Activated CD8-positive, alpha-beta memory T cell treated with anti-CD3 and anti-CD28 coated beads, Interleukin-2, amount 50 U/mL, for 1 hour (primary cell): Measurements from ENCODE around the gene RBPJ.
"Not testable (repeated sequence)": the region's sequence is repeated elsewhere in the genome, so short reads cannot be mapped to it uniquely, and the experiment has no call there.

Source experiments
- DNase-seq: peaks from one replicate; pipeline ENCODE4 v3.0.0-alpha.2; 2020; ENCODE audit errors: extremely low read depth

The RBPJ gene

DNA sequence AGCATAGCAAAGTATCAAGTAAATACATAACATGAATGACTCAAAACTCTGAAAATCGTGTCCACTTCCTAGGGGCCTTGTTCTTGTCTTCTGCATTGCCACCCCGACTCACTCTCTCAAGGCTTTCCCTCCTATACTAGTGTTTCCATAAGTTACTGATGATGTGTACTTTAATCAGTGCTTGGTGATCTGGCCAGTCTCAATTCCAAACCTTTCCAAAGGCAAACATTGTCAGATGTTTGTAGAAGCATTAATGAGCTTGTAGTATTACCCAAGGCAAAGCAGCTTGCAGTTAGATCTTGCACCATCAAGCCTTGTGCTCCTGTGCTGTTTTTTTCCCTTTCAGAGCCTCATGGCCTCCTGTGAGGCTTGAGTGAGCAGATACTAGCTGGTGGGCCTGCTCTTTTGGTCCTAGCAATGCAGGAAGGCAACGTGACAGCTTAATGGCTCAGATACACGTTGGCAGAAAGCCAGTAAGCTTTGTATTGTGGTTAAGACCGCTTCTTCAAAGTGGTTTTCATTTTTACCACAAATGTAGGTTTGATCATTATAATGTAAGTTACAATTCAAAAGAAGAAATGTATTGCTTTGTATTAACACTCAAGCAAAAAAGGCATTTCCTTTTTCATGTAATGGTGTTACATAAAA lies 51.8 kb downstream of the RBPJ start:
- DNase-seq: peak; percentile 28

DNA sequence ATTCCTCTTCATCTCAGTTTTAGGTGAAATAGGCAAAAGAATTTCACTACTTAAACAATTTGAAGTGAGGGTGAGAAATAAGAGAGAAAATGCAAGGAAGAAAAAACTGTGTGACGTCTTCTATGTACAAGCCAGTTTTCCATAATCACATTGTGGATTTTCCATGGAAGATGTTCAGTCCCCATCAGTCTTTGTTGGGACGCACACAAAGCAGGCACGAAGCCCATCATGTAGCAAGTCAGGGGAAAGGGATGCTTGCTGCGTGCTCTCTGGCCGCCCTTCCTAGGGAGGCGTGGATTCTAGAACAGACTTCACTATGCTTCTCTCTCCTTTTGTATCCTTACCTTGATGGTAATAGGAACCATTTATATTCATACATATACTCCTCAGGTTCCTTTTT lies 54.7 kb downstream of the RBPJ start:
- DNase-seq: no peak

DNA sequence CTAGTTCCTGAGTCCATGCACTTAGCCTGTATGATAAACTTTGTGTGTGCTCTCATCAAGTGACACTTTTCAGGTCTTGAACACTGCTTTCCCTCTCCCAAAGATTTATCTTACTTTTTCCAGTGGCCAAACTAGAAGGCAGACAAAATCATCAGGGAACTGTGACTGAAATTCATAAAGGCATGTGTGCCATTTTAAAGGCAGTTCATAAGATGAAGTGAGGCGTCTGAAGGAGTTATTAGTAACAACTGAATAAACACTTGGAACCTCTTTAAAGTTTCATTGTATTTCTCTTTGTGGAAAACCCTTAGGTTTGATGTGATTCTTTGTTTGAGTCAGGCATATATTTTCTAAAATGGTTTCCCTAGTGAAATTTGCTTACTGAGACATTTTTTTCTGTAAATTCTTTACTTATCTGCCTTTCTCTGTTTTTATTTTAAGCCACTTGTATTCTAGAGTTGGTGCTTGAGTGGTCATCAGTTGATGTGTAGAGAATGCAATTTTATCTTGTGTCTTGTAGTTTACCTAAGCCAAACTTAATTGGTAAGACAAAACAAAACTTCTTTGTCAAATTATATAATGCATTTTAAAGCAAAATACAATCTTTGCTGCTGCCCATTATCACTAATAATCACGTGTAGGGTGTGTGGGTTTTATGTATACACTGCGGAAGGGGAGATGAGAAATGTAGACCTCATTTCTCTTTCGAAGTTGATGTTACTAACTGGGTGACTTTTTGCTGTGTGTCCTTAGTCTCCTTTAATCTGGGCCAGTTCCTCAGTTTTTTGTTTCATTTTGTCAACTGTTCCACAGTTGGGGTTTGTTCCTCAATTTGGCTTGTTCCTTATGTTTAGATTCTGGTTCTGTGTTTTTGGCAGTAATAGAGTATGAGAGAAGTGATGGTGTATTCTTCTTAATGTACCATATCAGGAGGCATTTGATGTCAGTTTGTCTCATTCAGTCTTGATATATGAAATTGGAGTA lies 56.8 kb downstream of the RBPJ start:
- no peak for DNase-seq

DNA sequence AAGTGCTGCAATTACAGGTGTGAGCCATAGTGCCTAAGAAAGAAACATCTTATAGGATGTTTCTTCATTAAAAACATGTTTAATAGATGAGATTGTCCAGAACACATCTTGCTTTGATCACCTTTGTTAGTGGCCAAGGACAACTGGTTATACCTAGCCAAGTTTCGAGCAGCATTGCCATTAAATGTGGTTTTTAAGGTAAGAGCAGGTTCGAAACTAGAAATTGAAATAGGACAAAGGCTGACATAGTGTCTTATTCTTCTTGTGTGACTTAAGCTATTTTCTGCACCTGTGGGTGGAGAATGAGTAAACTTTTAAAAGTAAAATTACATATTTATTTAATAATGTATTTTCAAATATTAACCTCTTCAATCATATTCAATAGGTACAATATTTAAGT lies 59.0 kb downstream of the RBPJ start:
- no peak for DNase-seq

DNA sequence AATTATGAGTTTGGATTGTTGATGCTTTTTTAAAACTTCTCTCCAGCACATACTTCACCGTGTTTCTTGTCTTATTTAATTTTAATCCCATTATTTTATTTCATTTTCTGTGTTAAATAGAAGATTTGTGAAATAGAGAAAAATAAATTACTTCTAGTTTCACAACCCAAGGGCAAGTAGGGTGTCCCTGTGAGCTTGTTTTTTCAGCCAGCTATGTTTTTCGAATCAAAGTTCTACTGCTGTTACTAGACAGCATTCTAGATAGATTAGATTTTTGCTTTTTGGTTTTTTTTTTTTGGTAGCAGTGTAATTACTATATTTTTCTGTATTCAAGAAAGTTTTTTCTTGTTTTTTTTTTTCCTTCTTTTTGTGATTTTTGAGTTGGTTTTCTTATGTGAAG lies 59.9 kb downstream of the RBPJ start:
- DNase-seq: no peak

DNA sequence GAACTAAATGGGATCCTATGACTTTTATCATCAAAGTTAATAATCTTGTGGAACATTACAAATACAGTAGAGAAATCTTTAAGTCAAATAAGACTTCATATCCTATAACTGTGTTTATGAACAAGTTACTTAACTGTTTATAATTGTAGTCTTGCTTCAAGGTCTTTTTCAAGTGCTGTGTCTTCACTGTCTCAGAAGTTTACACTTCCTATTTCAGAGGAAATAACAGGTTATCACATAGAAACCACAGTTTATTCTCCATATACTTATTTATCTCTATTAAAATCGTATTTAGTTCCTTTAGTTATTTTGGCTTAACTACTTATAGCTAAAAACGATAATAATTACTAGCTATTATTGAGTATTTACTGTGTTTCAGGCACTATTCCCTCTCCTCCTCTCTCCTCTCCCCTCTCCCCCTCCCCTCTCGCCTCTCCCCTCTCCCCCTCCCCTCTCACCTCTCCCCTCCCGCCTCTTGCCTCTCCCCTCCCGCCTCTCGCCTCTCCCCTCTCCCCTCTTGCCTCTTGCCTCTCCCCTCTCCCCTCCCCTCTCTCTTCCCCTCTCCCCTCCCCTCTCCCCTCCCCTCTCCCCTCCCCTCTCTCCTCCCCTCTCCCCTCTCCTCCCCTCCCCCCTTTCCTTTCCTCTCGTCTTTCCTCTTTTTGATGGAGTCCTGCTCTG lies 63.7 kb downstream of the RBPJ start:
- no peak for DNase-seq

DNA sequence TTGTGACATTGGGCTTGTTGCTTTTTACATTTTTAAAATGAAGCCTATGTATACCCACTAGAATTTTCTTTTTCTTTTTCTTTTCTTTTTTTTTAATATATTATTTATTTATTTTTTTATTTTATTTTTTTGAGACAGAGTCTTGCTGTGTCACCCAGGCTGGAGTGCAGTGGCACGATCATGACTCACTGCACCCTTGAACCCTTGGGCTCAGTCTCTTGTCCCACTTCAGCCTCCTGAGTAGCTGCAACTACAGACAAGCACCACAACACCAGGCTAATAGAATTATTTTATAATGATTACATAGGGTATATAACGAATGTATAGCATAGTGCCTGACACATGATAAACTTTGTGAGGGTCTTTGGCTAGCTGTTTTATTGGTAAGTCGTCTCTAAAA lies 64.9 kb downstream of the RBPJ start:
- no peak for DNase-seq

DNA sequence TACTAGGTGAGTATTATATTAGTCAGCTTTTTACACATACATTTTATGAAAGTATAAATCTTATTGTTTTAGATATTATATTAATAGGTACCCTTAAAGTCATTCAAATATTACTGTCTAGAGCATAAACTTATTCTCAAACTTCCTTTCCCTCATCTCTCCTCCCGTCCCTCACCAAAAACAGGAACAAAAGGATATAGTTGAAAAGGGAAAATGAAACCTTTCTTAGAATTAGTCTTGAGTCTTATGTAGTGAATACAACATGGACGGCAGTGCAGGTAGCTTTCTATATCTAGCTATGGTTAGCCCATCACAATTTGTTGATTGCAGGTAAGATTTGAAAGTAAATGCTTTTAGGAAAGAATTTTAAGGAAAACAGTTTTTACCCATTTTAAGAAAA lies 65.6 kb downstream of the RBPJ start:
- DNase-seq: no peak

DNA sequence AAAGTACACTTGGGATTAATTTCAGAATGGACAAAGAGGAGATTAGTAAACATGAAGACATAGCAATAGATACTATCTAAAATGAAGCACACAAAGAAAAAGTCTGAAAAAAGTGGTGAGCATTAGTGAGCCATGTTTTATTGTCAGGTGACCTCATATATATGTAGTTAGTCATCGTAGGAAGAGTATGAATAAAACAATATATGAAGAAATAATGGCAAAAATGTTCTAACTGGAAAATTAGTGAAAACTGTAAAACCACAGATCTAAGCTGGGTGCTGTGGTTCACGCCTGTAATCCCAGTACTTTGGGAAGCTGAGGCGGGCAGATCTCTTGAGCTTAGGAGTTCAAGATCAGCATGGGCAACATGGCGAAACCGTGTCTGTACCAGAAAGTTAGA lies 67.9 kb downstream of the RBPJ start:
- no peak for DNase-seq

DNA sequence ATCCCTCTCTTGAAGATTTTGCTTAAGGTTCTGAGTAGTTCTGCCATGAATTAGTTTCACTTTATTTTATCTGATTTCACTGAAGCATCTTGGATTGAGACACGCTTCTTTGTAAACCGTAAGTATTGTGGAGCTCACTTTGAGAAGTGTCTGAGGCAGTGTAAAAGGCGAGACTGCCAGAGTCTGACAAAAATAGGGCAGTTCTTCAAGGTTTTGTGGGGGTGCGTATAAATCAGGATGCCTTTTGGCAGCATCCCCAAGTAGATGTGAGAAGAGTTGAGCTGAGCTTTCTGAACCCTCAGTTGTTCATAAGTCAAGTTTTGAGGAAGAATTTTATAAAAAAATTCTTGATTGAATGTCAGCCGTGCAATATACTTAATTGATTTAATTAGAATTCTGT lies 76.3 kb downstream of the RBPJ start:
- DNase-seq: no peak

DNA sequence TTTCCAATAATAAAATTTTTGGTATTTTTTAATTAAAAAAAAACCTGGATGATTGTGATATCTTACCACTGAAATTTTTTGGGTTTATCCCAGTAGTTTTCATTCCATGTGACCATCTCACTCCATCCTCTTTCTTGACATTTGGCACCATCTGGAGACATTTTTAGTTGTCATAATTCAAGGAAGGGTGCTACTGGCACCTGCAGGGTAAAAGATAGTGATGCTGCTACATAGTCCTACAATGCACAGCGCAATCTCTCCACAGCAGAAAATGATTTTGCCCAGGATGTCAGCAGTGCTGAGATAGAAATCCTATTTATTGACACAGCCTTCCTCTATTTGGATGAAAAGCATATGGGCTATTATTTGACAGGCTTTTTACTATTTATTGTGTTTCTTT lies 79.3 kb downstream of the RBPJ start:
- no peak for DNase-seq

DNA sequence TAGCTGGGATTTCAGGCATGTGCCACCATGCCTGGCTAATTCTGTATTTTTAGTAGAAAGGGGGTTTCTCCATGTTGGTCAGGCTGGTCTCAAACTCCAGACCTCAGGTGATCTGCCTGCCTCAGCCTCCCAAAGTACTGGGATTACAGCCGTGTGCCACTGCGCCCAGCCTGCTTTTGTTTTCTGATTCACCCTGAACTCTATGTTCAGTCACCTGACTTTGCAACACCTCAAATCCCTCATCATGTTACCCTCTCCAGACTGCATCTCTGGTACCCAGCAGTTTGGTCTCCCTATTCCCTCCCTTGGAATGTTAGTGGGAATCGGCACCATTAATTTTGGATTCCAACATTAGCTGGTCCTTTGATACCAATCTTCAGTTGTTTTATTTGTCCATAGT lies 81.2 kb downstream of the RBPJ start:
- DNase-seq: not testable (repeated sequence)

DNA sequence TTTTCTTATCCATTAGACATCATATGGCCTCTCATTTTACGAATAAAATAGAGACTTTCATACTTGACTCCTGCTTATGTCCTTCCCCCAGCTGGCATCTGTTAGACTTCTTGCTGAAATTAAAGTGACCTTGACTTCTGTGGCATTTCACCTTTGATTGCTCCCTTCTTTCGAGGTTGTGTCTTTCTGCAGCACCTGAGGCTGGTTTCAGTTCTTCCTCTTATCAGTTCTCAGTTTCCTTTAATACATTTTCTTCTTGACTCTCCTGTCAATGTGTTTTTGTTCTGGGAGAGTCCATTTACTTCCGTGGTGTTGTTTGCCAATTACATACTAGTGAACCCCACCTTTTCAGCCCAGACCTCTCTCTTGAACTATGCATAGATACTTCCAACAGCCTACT lies 81.6 kb downstream of the RBPJ start:
- DNase-seq: no peak

DNA sequence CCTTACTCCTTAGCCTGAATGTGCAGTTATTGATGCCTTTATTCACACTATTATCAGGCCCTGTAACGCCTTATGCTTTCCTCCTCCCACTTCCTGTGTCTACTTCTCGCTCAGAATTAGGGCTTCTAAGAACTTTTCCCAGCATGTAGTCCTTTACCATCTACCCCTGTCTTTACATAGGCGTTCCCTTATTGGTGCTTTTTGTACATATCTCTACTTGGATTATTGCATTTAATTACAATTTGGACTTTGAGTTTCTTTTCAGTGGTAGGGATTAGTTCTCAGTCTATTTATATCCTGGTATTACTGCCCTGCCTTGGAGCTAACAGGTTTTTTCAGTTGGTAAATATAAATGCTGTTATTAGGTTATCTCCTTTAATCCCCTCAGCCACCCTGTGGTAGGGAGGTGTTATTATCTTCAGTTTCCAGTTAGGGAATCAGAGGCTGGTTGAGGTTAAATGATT lies 84.0 kb downstream of the RBPJ start:
- DNase-seq: no peak

DNA sequence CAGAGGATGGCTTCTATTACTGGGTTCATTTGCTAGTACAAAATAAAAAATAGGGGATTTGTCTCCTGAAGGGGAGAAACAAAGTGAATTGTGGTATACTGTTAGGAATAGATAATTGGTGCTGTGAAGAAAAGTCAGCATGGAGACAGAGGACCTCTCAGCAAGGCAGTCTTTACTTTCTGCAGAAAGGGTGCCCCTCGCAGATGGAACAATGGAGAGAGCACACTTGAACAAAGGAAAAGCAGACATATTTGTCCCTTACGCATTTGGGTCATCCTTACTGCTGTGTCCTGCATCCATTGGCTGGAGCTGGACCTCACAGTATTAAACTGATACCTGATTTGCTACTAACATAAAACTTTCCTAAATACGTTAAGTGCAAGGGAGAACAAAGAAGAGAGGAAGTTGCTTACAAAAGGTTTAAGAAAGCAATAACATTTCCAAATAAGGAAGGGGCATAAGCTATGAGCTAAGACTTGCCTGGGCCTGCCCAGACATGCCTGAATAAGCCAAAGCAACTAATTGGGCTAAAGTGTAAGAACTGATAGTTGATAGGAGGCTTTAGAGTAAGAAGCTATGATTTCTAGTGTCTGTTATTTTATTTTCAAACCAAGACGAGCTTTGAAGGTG lies 85.6 kb downstream of the RBPJ start:
- DNase-seq: no peak

DNA sequence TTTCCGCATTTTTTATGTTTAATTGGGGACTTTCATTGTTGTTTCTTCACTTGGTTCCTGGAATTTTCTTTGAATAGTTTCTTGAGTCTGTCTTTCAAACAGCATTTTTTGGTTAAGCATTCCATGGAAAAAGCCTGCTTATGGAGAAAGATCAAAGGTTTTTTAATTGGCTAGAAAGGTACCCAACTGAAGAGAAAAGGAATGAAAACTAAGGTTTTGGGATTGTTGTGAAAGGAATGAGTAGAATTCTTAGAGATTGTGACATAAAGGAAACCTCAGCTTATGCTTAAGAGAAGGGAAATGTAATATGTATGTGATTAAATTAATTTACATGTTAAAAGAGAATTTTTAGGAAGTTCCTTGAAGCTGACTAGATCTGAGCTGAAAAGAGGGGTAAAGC lies 86.7 kb downstream of the RBPJ start:
- DNase-seq: no peak

DNA sequence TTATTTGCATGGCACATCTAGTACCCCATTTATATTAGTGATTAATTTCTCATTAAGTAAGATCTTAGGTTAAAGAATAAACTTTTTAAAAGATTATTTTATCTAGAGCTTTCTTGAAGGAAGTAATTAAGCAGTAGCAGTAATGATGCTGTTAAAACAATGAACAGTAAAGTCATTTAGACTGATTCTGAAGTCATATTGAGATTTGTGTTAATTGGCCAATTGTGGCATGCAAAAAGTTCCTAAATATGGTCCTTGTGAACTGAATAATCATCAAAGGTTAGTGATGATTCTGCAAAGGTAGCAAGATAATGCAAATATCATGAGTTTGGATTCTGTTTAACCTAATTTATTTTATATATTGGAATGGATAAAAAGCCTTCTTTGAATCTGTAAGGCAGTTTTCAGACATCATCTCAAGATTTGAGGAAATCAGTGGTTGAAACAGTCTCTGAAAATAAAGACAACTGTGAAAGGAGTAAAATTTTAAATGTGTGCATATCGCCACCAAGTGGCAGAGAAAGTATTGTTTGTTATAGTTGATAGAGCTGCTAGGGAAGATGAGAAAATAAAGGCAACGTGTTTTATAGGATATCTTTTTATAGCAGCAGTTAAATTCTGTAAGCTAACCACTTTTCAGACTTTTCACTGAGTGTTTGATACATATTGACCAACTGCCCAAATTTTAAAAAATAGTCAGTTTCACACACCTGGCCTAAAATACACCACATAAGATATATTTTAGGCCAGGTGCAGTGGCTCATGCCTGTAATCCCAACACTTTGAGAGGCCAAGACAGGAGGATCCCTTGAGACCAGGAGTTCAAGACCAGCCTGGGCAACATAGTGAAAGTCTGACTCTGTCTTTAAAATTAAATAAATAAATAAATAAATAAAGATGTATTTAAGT lies 89.8 kb downstream of the RBPJ start:
- peak; percentile 5 for DNase-seq

DNA sequence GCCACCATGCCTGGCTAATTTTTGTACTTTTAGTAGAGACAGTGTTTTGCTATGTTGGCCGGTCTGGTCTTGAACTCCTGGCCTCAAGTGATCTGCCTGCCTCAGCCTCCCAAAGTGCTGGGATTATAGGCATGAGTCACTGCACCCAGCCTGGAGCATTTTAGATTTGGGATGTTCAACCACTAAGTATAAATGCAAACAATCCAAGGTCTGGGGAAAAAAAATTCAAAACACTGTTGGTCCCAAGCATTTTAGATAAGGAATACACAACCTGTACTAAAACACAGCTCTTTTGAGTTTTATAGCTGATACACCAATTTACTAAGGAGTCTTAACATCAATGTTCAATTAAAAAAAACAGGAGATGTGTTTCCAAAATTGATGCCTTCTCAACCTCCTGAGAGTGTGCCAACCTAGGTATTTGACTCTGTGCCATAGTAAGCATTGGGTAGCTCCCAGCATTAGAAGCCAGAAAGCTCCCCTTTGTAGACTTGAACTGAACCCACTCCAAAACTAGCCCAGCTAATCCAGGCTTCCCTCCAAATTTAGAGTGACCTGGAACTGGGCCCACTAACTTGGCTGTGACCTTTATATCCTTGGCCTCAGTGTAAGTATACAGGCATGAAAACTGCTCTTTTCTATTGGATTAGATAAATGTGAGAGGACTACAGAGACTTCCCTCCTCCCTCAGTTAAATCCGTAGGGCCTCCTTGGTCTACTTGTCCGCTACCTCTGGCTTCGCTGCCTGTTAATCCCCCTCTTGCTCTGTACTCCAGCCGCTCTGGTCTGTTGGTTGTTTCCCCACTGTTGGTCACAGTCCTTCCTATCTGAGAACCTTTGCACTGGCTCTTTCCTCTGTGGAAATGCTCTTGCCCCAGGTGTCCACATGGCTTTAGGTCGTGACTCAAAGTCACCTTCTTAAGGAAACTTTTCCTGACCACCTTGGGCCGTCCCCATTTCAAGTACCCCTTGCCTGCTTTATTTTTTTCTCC lies 91.9 kb downstream of the RBPJ start:
- no peak for DNase-seq

DNA sequence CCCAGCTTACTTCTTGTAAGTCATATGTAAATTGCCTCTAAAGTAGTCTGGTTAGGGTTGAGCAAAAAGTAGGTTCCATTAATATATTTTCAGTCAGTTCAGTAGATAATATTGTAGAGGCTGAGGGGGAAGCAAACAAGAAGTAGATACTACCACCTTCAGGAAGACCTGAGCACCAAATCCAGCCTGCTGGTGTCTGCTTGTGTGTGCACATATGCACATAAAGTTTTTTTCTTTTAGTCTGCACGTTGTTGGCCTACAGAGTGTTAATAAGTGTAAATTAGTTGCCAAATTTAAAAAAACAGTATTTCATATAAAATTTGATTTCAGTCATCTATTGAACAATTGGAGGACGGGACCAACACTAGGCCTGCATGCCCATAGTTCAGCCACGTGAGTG lies 92.8 kb downstream of the RBPJ start:
- no peak for DNase-seq

DNA sequence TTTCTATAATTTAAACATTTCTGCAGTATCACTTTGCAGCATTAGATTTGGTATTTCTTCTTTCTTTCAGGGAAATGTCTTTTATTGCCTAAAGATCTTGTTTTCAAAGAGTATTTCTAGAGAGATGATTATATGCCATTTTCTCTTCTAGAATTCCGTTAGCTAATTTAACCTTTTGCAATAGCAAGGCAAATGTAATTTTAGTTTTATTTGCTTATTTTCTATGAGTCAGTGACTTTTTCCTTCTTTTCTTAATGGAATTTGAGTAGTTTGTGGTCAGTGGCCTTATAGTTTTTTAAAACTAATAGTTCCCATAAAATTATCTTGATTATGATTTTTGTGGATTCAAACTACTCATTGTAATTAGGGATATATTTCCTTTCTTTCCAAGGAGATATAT lies 97.3 kb downstream of the RBPJ start:
- DNase-seq: no peak
